GM18505 (cell line): Measurements from ENCODE around the gene HS3ST5.

Experiments
- ATAC-seq: cut with Tn5 transposase; IDR thresholded peaks from one replicate; pipeline ENCODE4 v1.9.1; 2021; ENCODE audit not compliant: unreplicated experiment
- POLR2A ChIP-seq: IDR thresholded peaks from 4 replicates; pipeline ENCODE4 v1.6.1; 2011; ENCODE audit warnings: borderline replicate concordance; ENCODE audit not compliant: insufficient read depth, insufficient read length; ENCODE audit errors: extremely low read depth

HS3ST5 gene

GRCh38 chr6:114342826-114343781, at the start of gene HS3ST5:
TSS of gene HS3ST5 (minus strand) at chr6:114343023. CDS start at chr6:114062845, 280,178 bp downstream.
- TF ChIP-seq POLR2A = no peak
- no peak for ATAC-seq

DNA sequence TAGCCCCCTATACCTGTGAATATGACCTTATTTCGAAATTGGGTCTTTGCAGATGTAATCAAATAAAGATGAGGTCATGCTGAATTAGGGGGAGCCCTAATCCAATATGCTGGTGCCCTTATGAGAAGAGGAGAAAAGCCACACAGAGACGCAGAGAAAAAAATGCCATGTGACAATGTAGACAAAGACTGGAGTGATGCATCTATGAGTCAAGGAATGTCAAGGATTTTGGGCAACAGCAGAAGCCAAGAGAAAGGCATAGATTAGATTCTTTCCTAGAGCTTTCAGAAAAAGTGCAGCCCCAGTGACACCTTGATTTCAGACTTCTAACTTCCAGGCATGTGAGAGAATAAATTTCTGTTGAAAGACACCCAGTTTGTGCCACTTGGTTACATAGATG, 47.4 kb upstream of the HS3ST5 start:
- ATAC-seq = no peak

GRCh38 chr6:114389111-114389510, 46.3 kb upstream of the HS3ST5 start:
- ATAC-seq = no peak
- TF ChIP-seq POLR2A = no peak

More for the DNA sequence above, 47.4 kb upstream of the HS3ST5 start:
- TF ChIP-seq POLR2A = no peak

DNA sequence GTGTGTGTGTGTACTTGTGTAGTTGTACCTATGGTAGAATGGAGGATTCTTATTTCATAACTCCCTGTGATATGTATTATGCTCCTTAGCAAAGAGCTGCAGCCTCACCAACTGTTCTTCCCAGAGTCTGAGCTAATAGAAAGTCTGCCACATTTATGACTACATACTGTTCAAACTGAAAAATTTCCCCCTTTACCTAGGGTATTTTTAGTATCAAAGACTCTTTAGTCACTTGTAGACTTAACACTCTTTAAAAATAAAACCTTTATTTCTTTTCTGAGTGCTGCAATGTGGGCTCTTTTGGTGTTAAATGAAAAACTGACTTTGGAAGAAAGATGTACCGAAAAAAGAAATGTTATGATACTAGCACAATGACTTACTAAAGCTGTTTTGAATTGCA, 39.6 kb upstream of the HS3ST5 start:
- TF ChIP-seq POLR2A = no peak
- ATAC-seq = no peak

- no peak for ATAC-seq
- no peak for TF ChIP-seq POLR2A
Measured at GRCh38 chr6:114377881-114378280, 35.1 kb upstream of the HS3ST5 start.

GRCh38 chr6:114376611-114377175, 33.9 kb upstream of the HS3ST5 start:
- ATAC-seq = no peak
- TF ChIP-seq POLR2A = no peak

GRCh38 chr6:114375541-114376192, 32.8 kb upstream of the HS3ST5 start:
- TF ChIP-seq POLR2A = no peak
- no peak for ATAC-seq

- no peak for TF ChIP-seq POLR2A
- ATAC-seq = no peak
Measured at GRCh38 chr6:114367315-114367961, 24.6 kb upstream of the HS3ST5 start.

- ATAC-seq = no peak
- no peak for TF ChIP-seq POLR2A
Measured at GRCh38 chr6:114366899-114367298, 24.1 kb upstream of the HS3ST5 start.

GRCh38 chr6:114364301-114364700, 21.5 kb upstream of the HS3ST5 start:
- TF ChIP-seq POLR2A = no peak
- ATAC-seq = no peak

GRCh38 chr6:114362957-114363356, 20.1 kb upstream of the HS3ST5 start:
- no peak for ATAC-seq
- TF ChIP-seq POLR2A = no peak

DNA sequence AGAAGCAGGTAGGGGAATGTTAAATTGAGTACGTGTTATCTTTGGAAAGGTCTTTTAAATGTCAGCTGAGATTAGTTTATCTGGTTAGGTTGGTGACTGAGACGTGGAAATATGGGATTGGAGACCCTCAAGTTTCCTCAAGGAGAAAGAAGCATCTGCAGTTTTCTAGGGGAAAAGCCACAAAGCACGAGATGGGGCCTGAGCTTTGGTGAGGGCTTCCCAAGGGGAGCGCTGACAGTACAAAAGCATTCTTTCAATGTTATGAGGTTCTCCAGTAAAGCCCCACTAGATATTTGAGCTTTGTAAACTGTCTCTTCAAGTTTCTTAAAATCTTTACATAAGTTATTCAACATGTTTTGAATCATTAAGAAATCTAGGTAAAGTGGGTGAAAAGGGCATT, 19.6 kb upstream of the HS3ST5 start:
- no peak for TF ChIP-seq POLR2A
- no peak for ATAC-seq

DNA sequence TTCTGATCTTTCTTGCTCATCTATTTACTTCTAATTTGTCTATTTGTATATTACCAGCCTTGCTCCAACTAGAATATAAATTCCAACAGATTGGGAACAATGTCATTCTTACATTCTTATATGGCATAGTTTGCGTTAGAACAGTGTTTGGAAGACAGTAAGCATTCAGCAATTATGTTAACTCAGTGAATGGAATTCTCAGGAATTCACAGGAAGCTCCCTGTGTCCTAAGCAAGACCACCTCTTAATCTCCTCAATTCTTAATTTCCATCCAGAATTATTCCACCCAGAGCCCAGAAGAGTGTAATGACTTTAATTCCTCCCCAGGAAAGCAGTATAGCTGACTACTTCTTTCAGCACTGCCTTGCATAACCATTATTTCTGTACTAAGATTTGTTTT, 18.2 kb upstream of the HS3ST5 start:
- no peak for TF ChIP-seq POLR2A

More for the DNA sequence above, 18.2 kb upstream of the HS3ST5 start:
- ATAC-seq = no peak
